B cell (primary cell): ENCODE data around the gene SMURF1.

Source experiments
- CTCF ChIP-seq: fragments of 200-600 bp; IDR thresholded peaks from one replicate; pipeline ENCODE4 v1.8.0; 2022; ENCODE audit warnings: antibody characterized with exemption, mild to moderate bottlenecking
- EZH2 ChIP-seq: IDR thresholded peaks from 2 replicates; pipeline ENCODE4 v1.6.1; 2012; ENCODE audit warnings: borderline replicate concordance, low read depth, mild to moderate bottlenecking, moderate library complexity, low read length; ENCODE audit not compliant: insufficient read depth, poor library complexity, severe bottlenecking

GRCh38 chr7:99111591-99111990 lies 32.3 kb downstream of the SMURF1 start:
- TF ChIP-seq CTCF = no peak
- TF ChIP-seq EZH2 = no peak
